GM12878 (cell line): Measurements from ENCODE around the gene PLAAT5. TPM values are rescaled to one million over a fixed set of nuclear protein-coding genes. Genes with fewer than 3 reads are reported as not detected.

ENCODE experiments used
- ASH2L ChIP-seq: fragments of 300-600, 200-600 bp; sonication (generic); IDR thresholded peaks from 2 replicates; pipeline ENCODE4 v1.6.1; 2017; ENCODE audit warnings: low read depth, mild to moderate bottlenecking, borderline replicate concordance
- CBX3 ChIP-seq: fragments of 200-600 bp; sonication (generic); IDR thresholded peaks from 2 replicates; pipeline ENCODE4 v1.6.1; 2016; ENCODE audit warnings: low read depth, borderline replicate concordance
- CEBPZ ChIP-seq: fragments of 150-350 bp; IDR thresholded peaks from 2 replicates; pipeline ENCODE4 v1.6.1; 2016; ENCODE audit warnings: low read depth, low read length
- E4F1 ChIP-seq: fragments of 450-650 bp; IDR thresholded peaks from 2 replicates; pipeline ENCODE4 v1.6.1; 2018; ENCODE audit warnings: borderline replicate concordance, mild to moderate bottlenecking; ENCODE audit not compliant: partially characterized antibody
- SP1 ChIP-seq: IDR thresholded peaks from one replicate; pipeline ENCODE4 v1.6.1; 2011; ENCODE audit warnings: low read depth, low read length
- SREBF1 ChIP-seq: IDR thresholded peaks from 2 replicates; pipeline ENCODE4 v1.6.1; 2012; ENCODE audit warnings: mild to moderate bottlenecking, low read length
- STAT1 ChIP-seq: fragments of 450-650 bp; conservative IDR thresholded peaks from 2 replicates; pipeline ENCODE4 v1.6.1; 2014; ENCODE audit warnings: antibody characterized with exemption, mild to moderate bottlenecking
- polyA plus RNA-seq, 11 experiments: library from polyadenylated mRNA; depleted of rRNA in 4 of 11; unstranded in 6 of 11; stranded (reverse) in 5 of 11; fragments of >200 nt; fragmentation: Nextera tagmentation in 4 of 11; fragmentation: Illumina TruSeq in 1 of 11; extraction: Ambion mirVana in 4 of 11; extraction: Trizol in 1 of 11; gene quantifications; 1 replicate in 1 of 11; 2 replicates in 10 of 11; pipeline versions ENCODE4 v1.2.1 to v1.2.3, GENCODE V29; 2011 to 2016; ENCODE audit warnings: inconsistent platforms in 2 of 11, missing spikeins in 2 of 11, low read depth in 1 of 11
- total RNA-seq, 4 experiments: library from RNA; depleted of rRNA in 3 of 4; stranded (reverse); fragments of >200 nt in 3 of 4; fragmentation: Illumina TruSeq in 1 of 4; extraction: Trizol in 1 of 4; gene quantifications; 2 replicates each; pipeline versions ENCODE4 v1.2.1 to v1.2.3, GENCODE V29; 2013 to 2021
- TF ChIP-seq, protein P1 (sequence below): IDR thresholded peaks from 2 replicates; pipeline ENCODE4 v1.6.1; 2011; ENCODE audit warnings: mild to moderate bottlenecking, low read depth, low read length, moderate library complexity; ENCODE audit not compliant: insufficient replicate concordance

Gene PLAAT5
- total and polyA plus RNA-seq, 10 of the 15 experiments (the other 5 are each of a cell fraction or from before 2014, with no cell fraction given): not detected

DNA sequence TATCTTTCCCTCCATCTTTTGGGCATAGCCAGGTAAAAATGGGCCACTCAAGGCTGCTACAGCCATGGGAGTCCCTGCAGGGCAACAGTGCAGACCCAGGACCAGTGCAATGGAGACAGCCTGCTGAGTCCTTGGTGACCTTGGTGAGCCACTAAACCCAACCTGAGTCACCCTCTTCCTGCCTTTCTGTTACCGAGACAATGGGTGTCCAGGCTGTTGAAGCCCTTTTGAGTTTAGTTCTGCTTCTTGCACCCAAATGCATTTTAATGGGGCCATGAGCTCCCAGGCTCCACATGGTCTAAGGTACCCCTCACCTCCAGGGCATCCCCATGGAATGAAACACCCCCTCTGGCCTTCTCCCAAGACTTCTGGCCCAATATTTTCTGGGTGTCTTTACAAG is 44.8 kb upstream of the PLAAT5 start (continued):
- TF ChIP-seq CEBPZ: no peak
- TF ChIP-seq ASH2L: no peak
- no peak for TF ChIP-seq SREBF1
- no peak for TF ChIP-seq CBX3
- TF ChIP-seq STAT1: no peak
- TF ChIP-seq E4F1: no peak
- TF ChIP-seq, protein P1, sequence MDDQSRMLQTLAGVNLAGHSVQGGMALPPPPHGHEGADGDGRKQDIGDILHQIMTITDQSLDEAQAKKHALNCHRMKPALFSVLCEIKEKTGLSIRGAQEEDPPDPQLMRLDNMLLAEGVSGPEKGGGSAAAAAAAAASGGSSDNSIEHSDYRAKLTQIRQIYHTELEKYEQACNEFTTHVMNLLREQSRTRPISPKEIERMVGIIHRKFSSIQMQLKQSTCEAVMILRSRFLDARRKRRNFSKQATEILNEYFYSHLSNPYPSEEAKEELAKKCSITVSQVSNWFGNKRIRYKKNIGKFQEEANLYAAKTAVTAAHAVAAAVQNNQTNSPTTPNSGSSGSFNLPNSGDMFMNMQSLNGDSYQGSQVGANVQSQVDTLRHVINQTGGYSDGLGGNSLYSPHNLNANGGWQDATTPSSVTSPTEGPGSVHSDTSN: no peak
- TF ChIP-seq SP1: no peak
